NCI-H2081 (cell line): ENCODE measurements around the gene C11orf86.
"Not testable (repeated sequence)": the region's sequence is repeated elsewhere in the genome, so short reads cannot be mapped to it uniquely, and the experiment has no call there.

ENCODE experiments used
- DNase-seq, 2 experiments: peaks; one replicate each; lab custom pipeline; 2025; lab: John Stamatoyannopoulos, UW

The C11orf86 gene

DNA sequence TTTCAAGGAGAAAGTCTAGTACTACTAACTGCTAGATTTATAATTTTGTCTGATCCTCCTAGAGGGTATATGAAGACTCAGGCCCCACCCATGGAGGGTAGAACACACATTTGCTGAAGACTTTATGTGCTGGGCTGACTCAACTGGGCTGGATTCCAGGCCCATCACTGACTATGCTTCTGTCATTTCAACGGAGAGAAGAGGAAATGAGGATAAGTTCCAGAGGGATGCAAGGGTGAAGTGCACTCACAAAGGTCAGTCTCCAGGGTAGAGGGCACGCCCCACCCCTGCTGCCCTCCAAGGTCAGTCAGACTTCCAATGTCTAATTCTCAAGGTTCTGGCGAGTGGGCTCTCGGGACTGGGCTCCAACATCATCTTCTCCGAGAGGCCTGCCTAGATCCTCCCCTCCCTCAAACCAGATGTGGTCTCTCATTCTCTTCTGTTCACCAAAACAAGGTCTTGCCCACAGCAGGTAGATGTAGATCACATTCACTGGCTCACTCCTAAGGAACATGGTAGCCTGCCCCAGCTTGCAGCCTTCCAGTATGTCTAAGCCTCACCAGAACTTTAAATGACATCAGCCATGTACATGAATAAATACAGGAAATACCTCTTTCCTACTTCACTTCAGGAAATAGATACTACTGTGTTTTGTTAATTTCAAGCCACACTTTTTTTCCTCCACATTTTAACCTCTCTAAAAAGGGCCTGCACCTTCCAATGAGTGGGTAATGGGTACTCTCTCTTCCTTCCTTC, 7.3 kb upstream of the C11orf86 start:
- no peak for DNase-seq

DNA sequence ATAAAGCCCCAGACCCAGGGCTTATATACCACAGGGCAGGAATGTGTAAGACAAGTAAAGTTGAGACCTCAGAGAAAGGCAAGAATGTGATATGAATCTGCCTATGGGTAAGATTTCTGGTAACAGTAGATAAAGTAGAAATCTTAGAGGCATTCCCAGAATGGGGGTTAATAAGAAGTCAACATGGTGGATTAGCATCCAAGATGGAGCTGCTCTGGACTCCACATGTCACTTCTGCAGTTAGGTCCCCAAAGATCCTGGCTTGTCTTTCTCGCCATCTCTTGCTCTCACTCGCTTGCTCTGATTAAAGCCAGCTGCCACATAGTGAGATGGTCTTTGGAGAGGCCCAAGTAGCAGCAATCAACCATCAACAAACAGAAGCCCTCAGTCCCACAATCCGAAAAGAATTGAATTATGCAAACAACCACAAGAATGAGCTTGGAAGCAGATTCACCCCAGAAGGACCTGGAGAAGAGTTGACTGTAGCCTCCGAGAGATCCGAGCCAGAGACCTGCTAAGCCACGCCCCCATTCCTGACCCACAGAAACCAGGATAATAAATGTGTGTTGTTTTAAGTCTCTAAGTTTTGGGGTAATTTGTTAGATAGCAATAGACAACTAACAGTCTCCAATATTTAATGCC, 5.4 kb upstream of the C11orf86 start:
- DNase-seq = no peak

GRCh38 chr11:66970371-66970806, 4.7 kb upstream of the C11orf86 start:
- no peak for DNase-seq

GRCh38 chr11:66970807-66971442, 4.2 kb upstream of the C11orf86 start:
- no peak for DNase-seq

GRCh38 chr11:66971488-66971887, 3.6 kb upstream of the C11orf86 start:
- no peak for DNase-seq

DNA sequence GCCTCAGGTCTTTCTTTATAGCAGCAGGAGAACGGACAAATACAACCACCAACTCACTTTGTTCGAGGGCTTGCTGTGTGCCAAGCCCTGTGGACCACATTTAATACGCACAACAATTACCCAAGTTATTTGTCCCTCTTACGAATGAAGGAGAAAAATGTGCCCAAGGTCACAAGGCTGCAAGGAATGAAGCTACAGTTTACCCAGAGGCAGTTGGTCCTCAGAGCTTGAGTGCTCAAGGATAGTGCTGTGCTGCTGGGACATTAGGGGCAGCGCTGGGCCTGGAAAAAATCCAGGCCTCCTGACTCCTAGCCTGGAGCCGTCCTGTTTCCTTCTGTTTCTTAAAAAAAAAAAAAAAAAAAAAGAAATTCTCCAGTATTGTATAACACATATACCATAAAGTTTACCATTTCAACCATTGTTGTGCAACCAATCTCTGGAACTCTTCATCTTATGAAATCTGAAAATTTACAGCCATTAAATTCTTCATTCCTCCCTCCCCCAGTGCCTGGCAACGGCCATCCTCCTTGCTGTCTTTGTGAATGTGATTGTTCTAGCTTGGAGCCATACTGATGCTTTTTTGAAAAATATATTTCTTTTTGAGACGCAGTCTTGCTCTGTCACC, 1.0 kb upstream of the C11orf86 start:
- no peak for DNase-seq

DNA sequence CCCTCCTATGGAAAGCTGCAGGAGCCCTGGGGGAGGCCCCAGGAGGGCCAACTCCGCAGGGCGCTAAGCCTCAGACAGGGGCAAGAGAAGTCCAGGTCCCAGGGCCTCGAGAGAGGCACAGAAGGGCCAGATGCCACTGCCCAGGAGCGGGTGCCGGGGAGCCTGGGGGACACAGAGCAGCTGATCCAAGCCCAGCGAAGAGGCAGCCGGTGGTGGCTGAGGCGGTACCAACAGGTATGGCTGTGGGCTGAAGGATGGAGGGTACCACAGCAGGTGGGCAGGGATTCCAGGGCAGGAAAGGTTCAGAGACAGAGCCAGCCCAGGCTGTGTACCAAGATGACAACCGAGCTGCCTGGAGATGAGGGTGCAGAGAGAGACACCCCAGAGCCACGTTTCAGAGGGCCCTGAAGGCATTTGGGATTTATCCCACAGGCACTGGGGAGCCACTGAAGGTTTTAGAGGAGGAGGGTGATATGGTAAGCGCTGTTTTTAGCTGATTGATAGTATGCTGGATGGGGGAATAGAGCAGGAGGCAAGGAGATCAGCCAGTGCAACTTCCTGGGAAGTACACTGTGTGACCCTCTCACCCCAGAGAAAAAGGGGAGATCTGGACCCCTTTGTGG, 412 bp downstream of the C11orf86 start:
- no peak for DNase-seq

GRCh38 chr11:66976028-66976467, 944 bp downstream of the C11orf86 start:
- DNase-seq = peak in 1 of 2 experiments; percentile 7

DNA sequence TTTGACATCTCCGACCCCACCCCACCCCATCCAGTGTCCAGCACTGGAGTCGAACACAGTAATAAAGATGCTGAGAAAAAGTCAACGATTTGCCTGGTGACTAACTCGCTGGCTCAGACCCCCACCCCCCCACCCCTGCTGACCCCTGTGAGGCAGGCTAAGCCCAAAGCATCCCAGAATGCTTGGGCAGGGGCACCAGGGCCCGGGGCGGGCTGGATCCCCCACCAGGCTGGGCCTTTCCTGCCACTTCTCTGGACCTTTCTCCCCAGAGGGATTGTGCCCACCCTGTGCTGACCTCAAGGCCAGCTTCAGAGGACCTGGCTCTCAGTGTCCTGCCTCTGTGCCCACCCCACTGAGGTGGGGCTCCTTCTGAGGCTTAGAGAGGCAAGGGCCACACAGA, 1.8 kb downstream of the C11orf86 start:
- DNase-seq = no peak

- no peak for DNase-seq
These were observed 3.1 kb downstream of the C11orf86 start for GRCh38 chr11:66978229-66978628.

DNA sequence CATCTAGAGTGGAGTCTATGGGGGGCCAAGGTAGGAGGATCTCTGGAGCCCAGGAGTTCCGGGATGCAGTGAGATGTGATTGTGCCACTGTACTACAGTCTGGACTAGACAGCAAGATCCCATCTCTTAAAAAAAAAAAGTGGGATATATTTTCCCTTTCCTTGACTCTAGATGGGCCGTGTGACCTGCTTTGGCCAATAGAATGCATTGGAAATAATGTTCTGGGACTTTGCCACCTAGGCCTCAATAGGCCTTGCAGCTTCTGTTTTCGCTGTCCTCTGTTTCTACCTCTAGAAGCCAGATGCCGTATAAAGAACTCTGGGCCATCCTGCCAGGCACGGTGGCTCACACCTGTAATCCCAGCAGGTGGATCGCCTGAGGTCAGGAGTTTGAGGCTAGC, 3.6 kb downstream of the C11orf86 start:
- no peak for DNase-seq

DNA sequence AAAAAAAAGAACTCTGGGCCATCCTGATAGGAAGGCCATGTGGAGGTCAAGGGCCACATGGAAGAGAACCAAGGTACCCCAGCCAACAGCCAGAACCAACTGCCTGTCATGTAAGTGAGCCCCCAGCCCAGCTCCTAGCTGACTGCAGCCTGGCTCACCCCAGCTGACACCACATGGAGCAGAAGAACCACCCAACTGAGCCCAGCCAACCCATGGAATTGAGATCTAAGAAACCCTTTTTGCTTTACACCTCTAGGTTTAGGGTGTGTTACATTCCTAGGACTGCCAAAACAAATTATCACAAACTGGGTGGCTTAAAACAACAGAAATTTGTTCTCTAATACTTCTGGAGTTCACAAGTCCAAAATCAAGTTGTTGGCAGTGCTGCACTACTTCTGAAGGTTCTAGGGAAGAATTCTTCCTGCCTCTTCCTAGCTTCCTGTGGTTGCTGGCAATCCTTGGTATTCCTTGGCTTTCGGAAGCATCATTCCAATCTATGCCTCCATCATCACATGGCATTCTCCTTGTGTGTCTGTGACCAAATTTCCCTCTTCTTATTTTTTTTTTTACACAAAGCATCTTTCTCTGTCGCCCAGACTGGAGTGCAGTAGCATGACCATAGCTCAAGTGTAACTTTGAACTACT, 4.4 kb downstream of the C11orf86 start:
- DNase-seq = no peak

DNA sequence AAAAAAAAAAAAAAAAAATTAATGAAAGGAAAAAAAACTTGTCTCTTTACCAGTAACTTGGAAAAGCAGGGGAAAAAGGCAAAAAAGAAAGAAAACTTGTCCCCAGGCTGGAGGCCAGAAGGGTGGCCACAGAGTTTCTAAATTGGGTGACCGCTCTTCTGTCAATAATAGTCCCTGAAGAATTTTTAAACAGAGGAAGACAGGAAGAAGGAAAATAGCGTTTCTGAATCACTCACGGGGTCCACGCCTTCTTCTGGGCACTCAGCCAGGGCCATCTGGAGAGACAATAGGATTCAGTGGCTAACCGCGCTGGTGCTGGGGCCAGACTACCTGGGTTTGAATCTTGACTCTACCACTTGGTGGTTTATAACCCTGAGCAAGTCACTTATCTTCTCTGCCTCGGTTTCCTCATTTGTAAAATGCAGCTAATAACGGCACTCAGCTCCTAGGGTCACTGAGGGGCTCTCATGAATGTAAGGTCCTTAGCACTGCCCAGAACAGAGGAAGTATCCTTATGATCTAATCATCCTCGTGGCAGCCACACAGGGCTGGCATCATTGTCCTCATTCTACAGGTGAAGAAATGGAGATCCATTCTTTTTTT, 7.0 kb downstream of the C11orf86 start:
- peak; percentile 74 to 89 for DNase-seq

DNA sequence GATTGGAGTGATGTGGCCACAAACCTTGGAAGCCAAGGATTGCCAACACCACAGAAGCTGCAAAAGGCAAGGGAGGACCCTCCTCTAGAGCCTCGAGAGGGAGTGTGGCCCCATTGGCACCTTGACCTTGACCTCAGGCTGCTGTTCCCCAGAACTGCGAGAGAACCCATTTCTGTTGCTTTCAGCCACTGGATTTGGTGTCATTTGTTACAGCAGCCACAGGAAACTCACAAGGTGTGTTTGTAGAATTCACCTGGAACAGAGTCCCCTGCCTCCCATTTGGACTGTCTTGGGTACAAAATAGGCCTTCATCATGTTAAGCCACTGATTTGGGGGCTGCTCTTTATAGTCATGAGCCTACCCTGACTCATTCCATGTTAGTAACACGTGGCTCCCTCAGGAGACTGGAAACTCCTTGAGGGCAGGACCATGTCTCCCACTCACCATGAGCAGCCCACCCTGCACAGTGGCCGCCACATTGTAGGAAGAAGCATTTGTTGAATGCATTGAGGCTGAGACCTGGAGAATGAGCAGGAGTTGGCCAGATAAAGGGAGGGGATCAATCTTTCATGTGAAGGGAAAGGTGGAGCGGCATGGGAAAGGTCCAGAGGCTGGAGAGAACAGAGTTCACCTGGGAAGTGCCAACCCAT, 8.3 kb downstream of the C11orf86 start:
- no peak for DNase-seq

- DNase-seq = no peak
These were observed 10.5 kb downstream of the C11orf86 start for GRCh38 chr11:66985508-66986177.

GRCh38 chr11:66986178-66986545, 11.1 kb downstream of the C11orf86 start:
- no peak for DNase-seq

- no peak for DNase-seq
These were observed 12.1 kb downstream of the C11orf86 start for GRCh38 chr11:66987158-66987620.

DNA sequence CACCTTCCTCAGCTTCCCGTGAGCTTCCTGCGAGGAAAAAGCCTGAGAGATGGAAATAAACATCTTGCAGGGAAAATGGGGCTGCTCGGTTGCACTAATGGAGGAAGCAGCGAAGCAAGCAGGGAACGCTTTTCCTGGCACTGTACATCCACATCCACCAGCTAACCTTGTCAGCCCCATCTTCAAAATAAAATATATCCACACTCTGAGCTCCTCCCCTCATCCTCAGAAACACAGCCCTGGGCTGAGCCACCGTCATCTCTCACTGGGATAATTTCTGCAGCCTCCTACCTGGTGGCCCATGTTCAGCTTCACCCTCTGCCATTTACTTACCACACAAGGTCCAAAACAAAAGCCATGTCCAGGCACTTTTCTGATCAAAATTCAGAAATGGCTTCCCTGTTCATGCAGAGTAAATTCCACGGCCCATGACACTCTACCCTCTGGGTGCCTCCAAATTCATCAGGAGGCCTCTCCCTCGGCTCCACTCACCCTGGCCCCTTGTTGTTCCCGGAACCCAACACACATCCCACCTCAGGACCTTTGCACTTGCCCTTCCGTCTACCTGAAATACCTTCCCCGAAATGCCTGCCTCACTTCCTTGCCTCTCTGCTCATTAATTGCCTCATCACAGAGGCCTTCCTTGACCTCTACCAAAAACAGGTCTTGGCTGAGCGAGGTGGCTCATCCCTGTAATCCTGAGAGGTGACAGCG, 13.0 kb downstream of the C11orf86 start:
- DNase-seq = no peak

DNA sequence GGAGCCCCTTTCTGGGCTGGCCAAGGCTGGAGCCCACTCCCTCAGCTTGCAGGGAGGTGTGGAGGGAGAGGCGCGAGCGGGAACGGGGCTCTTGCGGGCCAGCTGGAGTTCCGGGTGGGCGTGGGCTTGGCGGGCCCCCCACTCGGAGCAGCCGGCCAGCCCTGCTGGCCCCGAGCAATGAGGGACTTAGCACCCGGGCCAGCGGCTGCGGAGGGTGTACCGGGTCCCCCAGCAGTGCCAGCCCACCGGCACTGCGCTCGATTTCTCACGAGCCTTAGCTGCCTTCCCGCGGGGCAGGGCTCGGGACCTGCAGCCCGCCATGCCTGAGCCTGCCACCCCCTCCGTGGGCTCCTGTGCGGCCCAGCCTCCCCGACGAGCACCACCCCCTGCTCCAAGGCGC, 13.6 kb downstream of the C11orf86 start:
- DNase-seq = not testable (repeated sequence)
